ENCODE results near the gene ST8SIA5. TPM values are rescaled to one million over a fixed set of nuclear protein-coding genes. Genes with fewer than 3 reads are reported as not detected.

ST8SIA5 gene
- total and polyA plus RNA-seq, 10 of the 15 experiments (the other 5 are each of a cell fraction or from before 2014, with no cell fraction given), result 0.02 to 0.32 (median 0.12) TPM; not detected in 1

GRCh38 chr18:46656326-46657114, 100.3 kb downstream of the ST8SIA5 start:
- Histone ChIP-seq H3K27ac (ENCODE audit: control insufficient read depth, insufficient read depth) (no peak overlapping the region), H4K20me1 (ENCODE audit: control insufficient read depth, insufficient read depth) (no peaks in the 10 kb centered on the region), H3K9ac (ENCODE audit: control insufficient read depth, insufficient read depth, low read length) (no peak overlapping the region), H3K4me1 (ENCODE audit: control insufficient read depth, insufficient read depth, low read length) (no peaks in the 10 kb centered on the region), H2AFZ (ENCODE audit: control insufficient read depth, low read depth, low read length) (no peak overlapping the region), H3K27me3 (replicated peaks in 1 of 2; ENCODE audit: control insufficient read depth in 2 of 2, insufficient read depth in 2 of 2, low read length in 1 of 2) (0 out of 4 replicates have a peak, but pooled peaks cover 0 to 3% of the 10 kb centered on the region in 2 experiments), H3K9me3 (replicated peaks; ENCODE audit: control insufficient read depth, insufficient read depth, low read length) (no peaks in the 10 kb centered on the region), H3K36me3 (ENCODE audit: control insufficient read depth in 2 of 2, insufficient read depth in 2 of 2, low read length in 1 of 2) (no peaks in the 10 kb centered on the region), H3K4me3 (no peak overlapping the region), H3K4me2 (ENCODE audit: control insufficient read depth, insufficient read depth) (no peak overlapping the region), H3K79me2 (ENCODE audit: control insufficient read depth, insufficient read depth, low read length) (no peaks in the 10 kb centered on the region)
- in situ Hi-C loops (cut with MboI), result loop anchor here (5.0 kb wide), 2 partner anchors 379 to 509 kb away; no protein-coding TSS in a partner anchor
- ChIA-PET POLR2A (no interaction called here), RAD21 (ENCODE audit: unreplicated experiment) (interaction anchor here (0.7 to 2.9 kb wide), 4 partner anchors 262 to 509 kb away, joined by 3 to 17 read pairs (median 8); a partner anchor contains a TSS), SMC1A (ENCODE audit: uncharacterized antibody, unreplicated experiment) (interaction anchor here (2.1 kb wide), 1 partner anchor 483 kb away, joined by 14 read pairs; a partner anchor contains a TSS), CTCF (interaction anchor here (0.5 to 5.3 kb wide), 7 partner anchors 9 to 520 kb away, joined by 3 to 72 read pairs (median 9); partner anchors contain the start of gene PIAS2)
- intact Hi-C loops (cut with micrococcal nuclease; ENCODE audit: unreplicated experiment), result loop anchor here (10.0 kb wide), 1 partner anchor 258 kb away; the partner anchor contains the start of genes KATNAL2 and PIAS2
- no TSS peak for BruUV-seq (replicated peaks)
- no peak for FAIRE-seq
- 62% methylated on average over 27 of the region's 27 CpGs for WGBS (ENCODE audit: insufficient coverage, insufficient replicate concordance, low lambda C conversion rate, missing lambda C conversion rate)
- DNase-seq (ENCODE audit: low read depth, low spot score), result no peak
- TF ChIP-seq NFIC (IDR thresholded peaks at IDR 0.05; ENCODE audit: low read depth, low read length), result no peak
- no peak for TF ChIP-seq BACH1 (IDR thresholded peaks at IDR 0.05; ENCODE audit: borderline replicate concordance)
- no peak for TF ChIP-seq SIX5 (IDR thresholded peaks at IDR 0.05; ENCODE audit: low read depth, low read length, severe bottlenecking)
- no peak for TF ChIP-seq TAF1 (IDR thresholded peaks at IDR 0.05; ENCODE audit: borderline replicate concordance, low read depth, low read length)
- no peak for TF ChIP-seq SMARCA5 (IDR thresholded peaks at IDR 0.05)
- TF ChIP-seq SREBF1 (IDR thresholded peaks at IDR 0.05; ENCODE audit: low read length), result no peak
- ATAC-seq, result no peak

- ChIA-PET SMC1A (ENCODE audit: uncharacterized antibody, unreplicated experiment) (no interaction called here), RAD21 (ENCODE audit: unreplicated experiment) (no interaction called here), POLR2A (interaction anchor here (1.1 kb wide), 1 partner anchor 29 kb away, joined by 3 read pairs; no protein-coding TSS in a partner anchor), CTCF (no interaction called here)
- no TSS peak for BruUV-seq (replicated peaks)
- ATAC-seq (no peak), DNase-seq (ENCODE audit: low read depth, low spot score) (no peak), FAIRE-seq (no peak)
- Histone ChIP-seq H3K9me3 (replicated peaks; ENCODE audit: control insufficient read depth, insufficient read depth, low read length) (no peaks in the 10 kb centered on the region), H2AFZ (ENCODE audit: control insufficient read depth, low read depth, low read length) (no peak overlapping the region), H3K79me2 (ENCODE audit: control insufficient read depth, insufficient read depth, low read length) (no peaks in the 10 kb centered on the region), H4K20me1 (ENCODE audit: control insufficient read depth, insufficient read depth) (no peaks in the 10 kb centered on the region), H3K4me3 (no peak overlapping the region), H3K27me3 (replicated peaks in 1 of 2; ENCODE audit: control insufficient read depth in 2 of 2, insufficient read depth in 2 of 2, low read length in 1 of 2) (no peaks in the 10 kb centered on the region; a peak in 1 of 4 replicates), H3K4me2 (ENCODE audit: control insufficient read depth, insufficient read depth) (no peak overlapping the region), H3K4me1 (ENCODE audit: control insufficient read depth, insufficient read depth, low read length) (no peaks in the 10 kb centered on the region), H3K9ac (ENCODE audit: control insufficient read depth, insufficient read depth, low read length) (no peak overlapping the region), H3K27ac (ENCODE audit: control insufficient read depth, insufficient read depth) (no peak overlapping the region), H3K36me3 (ENCODE audit: control insufficient read depth in 2 of 2, insufficient read depth in 2 of 2, low read length in 1 of 2) (no peaks in the 10 kb centered on the region)
- no peak for TF ChIP-seq MXI1 (IDR thresholded peaks at IDR 0.05; ENCODE audit: low read depth, low read length)
- no peak for TF ChIP-seq NR2C1 (IDR thresholded peaks at IDR 0.05)
- TF ChIP-seq ZNF207 (IDR thresholded peaks at IDR 0.05; ENCODE audit: borderline replicate concordance), result no peak
- no peak for TF ChIP-seq PAX5 (IDR thresholded peaks at IDR 0.05; ENCODE audit: borderline replicate concordance, low read depth, low read length)
- no peak for TF ChIP-seq ZBED1 (IDR thresholded peaks at IDR 0.05; ENCODE audit: borderline replicate concordance)
- intact Hi-C loops (cut with micrococcal nuclease; ENCODE audit: unreplicated experiment) (loop anchor here (10.0 kb wide), 1 partner anchor 262 kb away; the partner anchor contains the start of genes KATNAL2 and PIAS2), in situ Hi-C loops (cut with MboI) (no loop called here)
Observed at GRCh38 chr18:46652372-46652771, 104.5 kb downstream of the ST8SIA5 start.
